GM12874 (cell line): Measurements from ENCODE around the gene TBCD.

Experiments used
- CTCF ChIP-seq: IDR thresholded peaks from 2 replicates; pipeline ENCODE4 v1.5.1; 2011; ENCODE audit warnings: low read depth, mild to moderate bottlenecking, control low read depth, low read length, moderate library complexity; ENCODE audit not compliant: insufficient read depth

Gene TBCD

GRCh38 chr17:82831041-82831817, 79.4 kb downstream of the TBCD start:
- no peak for TF ChIP-seq CTCF

GRCh38 chr17:82831818-82832200, 79.9 kb downstream of the TBCD start:
- no peak for TF ChIP-seq CTCF

GRCh38 chr17:82832411-82832810, 80.5 kb downstream of the TBCD start:
- TF ChIP-seq CTCF, result no peak

GRCh38 chr17:82832881-82833475, 81.1 kb downstream of the TBCD start:
- TF ChIP-seq CTCF, result no peak

GRCh38 chr17:82835122-82835521, 83.3 kb downstream of the TBCD start:
- no peak for TF ChIP-seq CTCF

- TF ChIP-seq CTCF, result no peak
Observed at GRCh38 chr17:82835766-82836512, 84.1 kb downstream of the TBCD start.

- no peak for TF ChIP-seq CTCF
Observed at GRCh38 chr17:82836823-82837357, 85.0 kb downstream of the TBCD start.
